Body of pancreas (tissue), 4 donors: Measurements from ENCODE around the gene VTI1A.

Experiments used
- POLR2A ChIP-seq, 3 donors: fragments of 450-650 bp; IDR thresholded peaks; one replicate each; pipeline ENCODE4 v1.6.1; 2016; ENCODE audit warnings: antibody characterized with exemption in 3 of 3, mild to moderate bottlenecking in 2 of 3
- TF ChIP-seq, protein P1 (sequence below), 7 experiments: fragments of 450-650 bp in 4 of 7; fragments of 200-600 bp in 3 of 7; sonication (generic) in 3 of 7; IDR thresholded peaks; one replicate each; pipeline ENCODE4 v1.5.1; 2016 to 2019; ENCODE audit warnings: antibody characterized with exemption in 7 of 7

- TF ChIP-seq, protein P1, sequence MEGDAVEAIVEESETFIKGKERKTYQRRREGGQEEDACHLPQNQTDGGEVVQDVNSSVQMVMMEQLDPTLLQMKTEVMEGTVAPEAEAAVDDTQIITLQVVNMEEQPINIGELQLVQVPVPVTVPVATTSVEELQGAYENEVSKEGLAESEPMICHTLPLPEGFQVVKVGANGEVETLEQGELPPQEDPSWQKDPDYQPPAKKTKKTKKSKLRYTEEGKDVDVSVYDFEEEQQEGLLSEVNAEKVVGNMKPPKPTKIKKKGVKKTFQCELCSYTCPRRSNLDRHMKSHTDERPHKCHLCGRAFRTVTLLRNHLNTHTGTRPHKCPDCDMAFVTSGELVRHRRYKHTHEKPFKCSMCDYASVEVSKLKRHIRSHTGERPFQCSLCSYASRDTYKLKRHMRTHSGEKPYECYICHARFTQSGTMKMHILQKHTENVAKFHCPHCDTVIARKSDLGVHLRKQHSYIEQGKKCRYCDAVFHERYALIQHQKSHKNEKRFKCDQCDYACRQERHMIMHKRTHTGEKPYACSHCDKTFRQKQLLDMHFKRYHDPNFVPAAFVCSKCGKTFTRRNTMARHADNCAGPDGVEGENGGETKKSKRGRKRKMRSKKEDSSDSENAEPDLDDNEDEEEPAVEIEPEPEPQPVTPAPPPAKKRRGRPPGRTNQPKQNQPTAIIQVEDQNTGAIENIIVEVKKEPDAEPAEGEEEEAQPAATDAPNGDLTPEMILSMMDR (IDR thresholded peaks at IDR 0.05): no peak
- no peak for TF ChIP-seq POLR2A (IDR thresholded peaks at IDR 0.05)
These were observed 184.7 kb downstream of the VTI1A start for GRCh38 chr10:112631501-112632400.
